ENCODE data around the gene POU5F2.

POU5F2 gene

DNA sequence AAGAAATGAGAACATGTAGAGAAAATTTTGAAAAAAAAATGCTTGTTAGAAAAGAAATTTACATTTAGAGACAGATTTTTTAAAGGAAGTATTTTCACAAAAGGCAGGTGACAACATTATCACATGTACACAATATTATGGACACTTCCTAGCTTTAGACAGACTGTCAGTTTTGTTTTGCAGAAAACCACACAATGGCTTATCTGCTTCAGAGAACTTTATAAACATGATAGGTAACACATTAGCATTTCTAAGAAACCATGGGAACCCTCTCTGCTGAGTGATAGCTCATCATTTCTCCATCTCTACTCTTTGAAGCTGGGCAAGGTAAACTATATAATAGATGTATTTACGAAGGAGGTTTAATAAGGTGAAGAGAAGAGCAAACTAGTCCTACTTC lies 25.6 kb downstream of the POU5F2 start:
- DNase-seq = no peak

DNA sequence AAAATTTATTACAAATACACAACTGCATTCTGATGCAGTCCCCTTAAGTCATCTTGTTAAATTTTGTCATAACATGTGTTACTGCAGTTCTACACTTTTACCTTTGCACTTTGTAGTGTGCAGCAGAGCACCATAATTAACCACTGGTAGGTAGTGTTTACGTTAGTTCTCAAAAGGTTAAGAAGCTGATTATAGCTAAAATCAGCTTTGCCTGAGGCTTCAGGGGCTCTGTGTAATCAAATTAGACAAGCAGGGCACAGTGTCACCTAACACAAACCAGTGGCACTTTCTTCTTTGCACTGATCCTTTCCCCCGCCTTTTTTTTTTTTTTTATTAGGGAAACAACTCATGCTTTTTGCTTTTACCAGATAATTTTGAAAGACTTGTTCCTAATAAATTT lies 26.1 kb downstream of the POU5F2 start:
- DNase-seq = no peak

DNA sequence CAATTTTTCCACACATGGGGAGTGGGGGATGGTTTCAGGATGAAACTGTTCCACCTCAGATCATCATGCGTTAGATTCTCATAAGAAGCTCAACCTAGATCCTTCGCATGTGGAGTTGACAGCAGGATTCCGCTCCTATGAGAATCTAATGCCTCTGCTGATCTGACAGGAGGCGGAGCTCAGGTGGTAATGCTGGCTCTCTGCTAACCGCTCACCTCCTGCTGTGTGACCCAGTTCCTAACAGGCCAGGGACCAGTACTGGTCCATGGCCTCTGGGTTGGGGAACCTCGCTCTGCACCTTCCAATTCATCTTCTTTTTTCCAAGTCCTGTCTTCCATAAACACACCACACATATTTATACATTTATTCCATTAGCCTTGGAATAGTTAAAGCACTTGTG lies 33.0 kb downstream of the POU5F2 start:
- DNase-seq = no peak

DNA sequence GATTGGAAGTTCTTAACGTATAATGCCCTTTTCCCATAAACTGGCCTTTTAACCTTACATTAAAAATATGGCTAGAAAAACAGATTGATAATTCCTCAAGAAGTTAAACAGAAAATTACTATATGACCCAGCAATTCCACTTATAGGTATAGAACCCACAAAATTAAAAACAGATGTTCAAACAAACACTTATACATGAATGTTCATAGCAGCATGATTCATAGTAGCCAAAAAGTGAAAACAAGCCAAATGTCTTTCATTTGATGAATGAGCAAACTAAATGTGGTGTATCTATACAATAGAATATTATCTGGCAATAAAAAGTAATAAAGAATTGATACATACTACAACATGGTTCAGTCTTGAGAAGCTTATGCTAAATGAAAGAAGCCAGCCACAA lies 35.5 kb downstream of the POU5F2 start:
- DNase-seq = no peak

DNA sequence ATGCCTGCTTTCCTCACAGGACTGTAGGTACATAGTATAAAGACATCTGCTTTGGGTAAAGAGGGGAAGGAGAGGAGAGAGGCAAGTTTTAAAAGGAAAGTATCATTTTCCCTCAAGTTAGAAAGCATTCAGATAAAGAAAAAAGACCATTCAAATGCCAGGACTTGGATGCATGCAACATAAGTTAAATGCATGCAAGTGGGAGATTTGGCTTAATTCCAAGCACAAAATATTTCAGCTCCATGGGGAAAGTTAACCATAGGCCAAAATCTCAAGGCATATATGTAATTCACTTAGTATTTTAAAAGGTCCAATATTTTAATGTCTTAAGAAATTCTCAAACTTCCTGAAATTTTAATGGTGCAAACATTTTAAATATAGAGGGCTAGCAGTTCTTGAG lies 36.4 kb downstream of the POU5F2 start:
- DNase-seq = no peak

DNA sequence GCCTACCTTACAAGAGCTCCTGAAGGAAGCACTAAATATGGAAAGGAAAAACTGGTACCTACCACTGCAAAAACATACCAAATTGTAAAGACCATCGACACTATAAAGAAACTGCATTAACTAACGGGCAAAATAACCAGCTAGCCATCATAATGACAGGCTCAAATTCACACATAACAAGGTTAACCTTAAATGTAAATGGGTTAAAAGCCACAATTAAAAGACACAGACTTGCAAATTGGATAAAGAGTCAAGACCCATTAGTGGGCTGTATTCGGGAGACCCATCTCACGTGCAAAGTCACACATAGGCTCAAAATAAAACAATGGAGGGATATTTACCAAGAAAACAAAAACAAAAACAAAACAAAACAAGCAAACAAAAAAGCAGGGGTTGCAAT lies 49.4 kb downstream of the POU5F2 start:
- DNase-seq = no peak
